Stimulated activated naive CD4-positive, alpha-beta T cell treated with Interleukin-2 at 50 U/mL for 16 hours (primary cell): Measurements from ENCODE around the gene RPS15.

Source experiments
- DNase-seq: peaks from one replicate; lab custom pipeline; 2025; lab: John Stamatoyannopoulos, UW

RPS15 gene

GRCh38 chr19:1420590-1420989, 17.6 kb upstream of the RPS15 start:
- no peak for DNase-seq

GRCh38 chr19:1421218-1421957, 16.8 kb upstream of the RPS15 start:
- DNase-seq: no peak

GRCh38 chr19:1421958-1422305, 16.3 kb upstream of the RPS15 start:
- no peak for DNase-seq

- DNase-seq: no peak
These were observed 15.8 kb upstream of the RPS15 start for GRCh38 chr19:1422360-1422759.

- no peak for DNase-seq
These were observed 15.3 kb upstream of the RPS15 start for GRCh38 chr19:1422943-1423342.

GRCh38 chr19:1423436-1424191, 14.6 kb upstream of the RPS15 start:
- DNase-seq: no peak

GRCh38 chr19:1424192-1424955, 13.8 kb upstream of the RPS15 start:
- DNase-seq: no peak

GRCh38 chr19:1425102-1425837, 12.9 kb upstream of the RPS15 start:
- no peak for DNase-seq

GRCh38 chr19:1425902-1426301, 12.3 kb upstream of the RPS15 start:
- DNase-seq: no peak

- DNase-seq: no peak
These were observed 11.5 kb upstream of the RPS15 start for GRCh38 chr19:1426736-1427135.

- DNase-seq: no peak
These were observed 10.8 kb upstream of the RPS15 start for GRCh38 chr19:1427221-1427920.

GRCh38 chr19:1428738-1429391, 9.3 kb upstream of the RPS15 start:
- no peak for DNase-seq

- no peak for DNase-seq
These were observed 8.4 kb upstream of the RPS15 start for GRCh38 chr19:1429750-1430149.

- no peak for DNase-seq
These were observed 8.0 kb upstream of the RPS15 start for GRCh38 chr19:1430246-1430645.

GRCh38 chr19:1431759-1432506, 6.3 kb upstream of the RPS15 start:
- DNase-seq: no peak

- DNase-seq: no peak
These were observed 5.7 kb upstream of the RPS15 start for GRCh38 chr19:1432507-1432887.

- no peak for DNase-seq
These were observed 4.8 kb upstream of the RPS15 start for GRCh38 chr19:1433119-1434039.

GRCh38 chr19:1434040-1434366, 4.2 kb upstream of the RPS15 start:
- no peak for DNase-seq

GRCh38 chr19:1434577-1435060, 3.6 kb upstream of the RPS15 start:
- no peak for DNase-seq
